ENCODE results near the gene HDAC7. TPM values are rescaled to one million over a fixed set of nuclear protein-coding genes. Genes with fewer than 3 reads are reported as not detected.
A peak's percentile ranks its signal among the peaks of the same experiment; 100 is the strongest.

The HDAC7 gene
- total and polyA plus RNA-seq, 5 experiments from 2014 or later: 10.2 to 165 (median 30.5) TPM

DNA sequence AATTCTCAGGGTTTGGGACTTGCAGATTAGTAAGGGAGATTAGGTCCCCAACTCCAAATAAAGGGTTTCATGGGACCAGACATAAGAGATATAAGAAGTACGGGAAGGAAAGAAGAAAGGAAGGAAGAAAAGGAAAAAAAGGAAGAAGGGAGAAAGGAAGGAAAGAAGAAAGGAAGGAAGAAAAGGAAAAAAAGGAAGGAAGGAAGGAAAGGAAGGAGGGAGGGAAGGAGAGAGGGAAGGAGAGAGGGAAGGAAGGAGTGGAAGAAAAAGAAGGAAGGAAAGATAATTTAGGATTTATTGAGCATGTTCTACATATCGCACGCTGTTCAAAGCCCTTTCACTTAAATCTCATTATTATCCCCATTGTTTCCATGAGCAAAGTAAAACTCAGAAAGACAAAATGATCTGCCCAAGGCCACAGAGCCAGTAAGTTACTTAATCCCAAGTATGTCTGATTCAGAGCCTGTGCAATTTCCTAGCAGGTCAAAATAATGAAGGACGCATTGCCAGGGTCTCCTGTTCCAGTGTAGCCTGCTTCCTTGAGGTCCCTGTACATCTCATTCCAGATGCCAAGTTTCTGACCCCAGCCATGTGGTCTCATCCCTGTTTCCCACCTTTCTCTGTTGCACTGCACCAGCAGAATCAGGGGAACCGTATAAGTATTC lies 3.9 kb upstream of the HDAC7 start:
- POLR2A ChIA-PET: interaction anchor here (1.6 to 7.3 kb wide), 6 partner anchors 9 to 57 kb away, joined by 5 to 132 read pairs (median 16); no protein-coding TSS in a partner anchor
- H3K4me3 Mint-ChIP-seq: peak overlapping the region; percentile 5 to 90 (median 80)
- no peak for ATAC-seq

DNA sequence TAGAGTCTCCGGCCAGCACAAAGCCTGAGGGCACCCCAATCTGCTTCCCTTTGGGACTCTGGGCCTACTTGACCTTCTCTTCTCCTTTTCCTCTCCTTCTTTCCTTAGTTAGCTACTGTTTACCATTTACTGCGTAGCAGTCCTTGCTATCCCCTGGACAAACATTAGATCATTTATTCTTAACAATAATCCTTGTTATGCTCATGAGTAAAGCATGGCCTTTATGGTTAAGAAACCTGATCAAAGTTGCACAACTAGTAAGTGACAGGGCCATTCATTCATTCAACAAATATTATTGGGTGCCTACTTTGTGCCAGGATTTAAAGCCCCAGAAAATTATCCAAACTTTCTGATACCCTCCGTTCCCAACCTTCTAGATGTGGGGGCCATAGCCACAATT lies 3.2 kb upstream of the HDAC7 start:
- Mint-ChIP-seq H3K4me1 (peaks cover 56 to 86% (median 81%) of the 10 kb centered on the region in 4 donors), H3K4me3 (peak overlapping the region in 8 of 10 donors; percentile 2 to 83 (median 48)), H3K27me3 (no peaks in the 10 kb centered on the region), H3K27ac (peak overlapping the region; percentile 86 to 99 (median 96)), H3K9me3 (no peaks in the 10 kb centered on the region), H3K36me3 (no peaks in the 10 kb centered on the region)
- POLR2A ChIA-PET: interaction anchor here (1.7 to 22.6 kb wide), 4 partner anchors 9 to 19 kb away, joined by 5 to 514 read pairs (median 99); no protein-coding TSS in a partner anchor
- ATAC-seq: no peak
- DNase-seq: no peak

More for the DNA sequence above, 3.9 kb upstream of the HDAC7 start:
- H3K36me3 Mint-ChIP-seq: no peaks in the 10 kb centered on the region
- DNase-seq: no peak
- H3K9me3 Mint-ChIP-seq: no peaks in the 10 kb centered on the region
- H3K27me3 Mint-ChIP-seq: no peaks in the 10 kb centered on the region
- peak overlapping the region; percentile 92 to 99 (median 96) for H3K27ac Mint-ChIP-seq
- H3K4me1 Mint-ChIP-seq: peaks cover 51 to 86% (median 82%) of the 10 kb centered on the region in 4 donors

DNA sequence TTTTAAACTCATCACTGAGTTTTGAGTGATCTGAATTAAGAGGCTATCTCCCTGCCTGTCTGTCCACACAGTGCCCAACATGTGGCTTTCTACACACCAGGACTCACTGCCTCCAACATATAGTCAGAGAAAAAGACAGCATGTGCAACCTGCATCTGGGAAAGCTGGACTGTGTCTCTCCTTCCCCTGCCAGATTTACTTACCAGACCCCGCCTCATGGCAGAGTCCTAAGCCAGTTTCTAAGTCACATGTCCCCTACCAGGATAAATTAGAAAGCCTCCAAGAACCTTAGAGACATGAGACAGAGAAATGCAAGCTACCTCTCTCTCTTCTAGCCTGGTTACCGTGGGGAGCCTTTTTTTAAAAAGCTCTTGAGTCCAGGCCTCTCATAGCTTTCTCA lies 2.7 kb upstream of the HDAC7 start:
- ATAC-seq: no peak
- H3K4me1 Mint-ChIP-seq: peaks cover 60 to 89% (median 84%) of the 10 kb centered on the region in 4 donors
- no peaks in the 10 kb centered on the region for H3K27me3 Mint-ChIP-seq
- H3K27ac Mint-ChIP-seq: peak overlapping the region; percentile 68 to 99 (median 96)
- no peaks in the 10 kb centered on the region for H3K9me3 Mint-ChIP-seq
- H3K4me3 Mint-ChIP-seq: peak overlapping the region in 9 of 10 donors; percentile 11 to 80 (median 20)
- DNase-seq: no peak
- POLR2A ChIA-PET: interaction anchor here (1.1 to 22.6 kb wide), 5 partner anchors 9 to 36 kb away, joined by 3 to 514 read pairs (median 66); no protein-coding TSS in a partner anchor
- H3K36me3 Mint-ChIP-seq: peaks cover 0 to 4% (median 0%) of the 10 kb centered on the region in 3 donors

DNA sequence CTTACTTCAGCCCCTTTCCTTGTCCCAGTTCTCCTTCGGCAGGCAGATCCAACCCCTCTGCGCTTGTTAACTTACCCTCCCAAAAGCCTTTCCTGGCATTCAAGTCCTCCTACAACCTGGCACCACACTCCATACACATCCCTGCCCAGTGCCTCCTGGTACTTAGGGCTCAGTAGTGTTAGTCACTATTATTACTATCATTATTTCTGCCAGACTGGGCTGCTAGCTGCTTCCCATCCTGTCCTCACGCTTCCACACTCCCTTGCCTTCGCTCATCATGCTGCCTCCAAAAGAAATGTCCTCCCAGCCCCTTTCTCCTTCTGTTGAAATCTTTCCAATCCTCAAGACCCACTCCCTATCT lies 1.6 kb upstream of the HDAC7 start:
- Mint-ChIP-seq H3K9me3 (no peaks in the 10 kb centered on the region), H3K27me3 (no peaks in the 10 kb centered on the region), H3K4me3 (peak overlapping the region; percentile 36 to 96 (median 90)), H3K27ac (peak overlapping the region; percentile 75 to 99 (median 96)), H3K4me1 (peaks cover 61 to 90% (median 82%) of the 10 kb centered on the region in 4 donors), H3K36me3 (peaks cover 0 to 6% (median 1%) of the 10 kb centered on the region in 3 donors)
- no peak for DNase-seq
- POLR2A ChIA-PET: interaction anchor here (6.4 to 22.6 kb wide), 3 partner anchors 10 to 17 kb away, joined by 66 to 514 read pairs (median 132); no protein-coding TSS in a partner anchor
- no peak for ATAC-seq

DNA sequence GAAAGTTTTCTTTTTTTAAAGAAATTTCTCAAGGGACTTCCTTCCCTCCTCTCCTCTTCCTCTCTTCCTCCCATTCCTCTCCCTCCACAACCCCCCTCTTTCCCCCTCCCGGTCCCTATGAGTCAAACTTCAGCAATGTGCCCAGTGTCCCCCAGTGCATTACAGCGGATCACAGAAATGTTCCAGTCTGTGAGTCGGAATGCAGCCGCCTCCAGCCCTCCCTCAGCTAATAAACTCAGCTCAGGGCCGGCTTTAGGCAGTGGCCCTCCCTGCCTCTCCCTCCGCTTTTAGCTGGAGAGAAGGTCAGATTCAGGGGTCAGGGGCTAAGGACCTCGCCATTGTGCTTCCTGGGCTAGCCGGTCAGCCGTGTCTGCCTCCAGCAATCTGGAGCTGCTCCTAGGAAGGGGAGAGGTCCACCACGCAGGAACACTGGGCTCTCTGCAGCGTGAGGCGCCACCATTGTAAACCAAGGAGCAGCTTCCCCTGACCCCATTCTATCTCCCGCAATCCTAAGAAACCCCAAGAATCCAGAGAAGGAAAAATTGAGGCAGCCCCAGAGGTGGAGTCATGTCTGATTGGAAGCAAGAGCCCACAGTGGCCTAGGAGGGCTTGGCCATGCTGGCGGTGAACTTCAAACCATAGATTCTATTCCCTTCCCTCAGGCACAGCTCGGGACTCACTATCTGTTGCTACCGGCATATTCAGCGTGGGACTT lies 1.1 kb upstream of the HDAC7 start:
- peak overlapping the region; percentile 80 to 96 (median 90) for H3K4me3 Mint-ChIP-seq
- peak overlapping the region; percentile 83 to 99 (median 96) for H3K27ac Mint-ChIP-seq
- H3K27me3 Mint-ChIP-seq: no peaks in the 10 kb centered on the region
- H3K9me3 Mint-ChIP-seq: no peaks in the 10 kb centered on the region
- ATAC-seq (no peak), DNase-seq (no peak)
- POLR2A ChIA-PET: interaction anchor here (0.7 to 22.6 kb wide), 8 partner anchors 10 to 115 kb away, joined by 3 to 514 read pairs (median 6); partner anchors contain the start of gene RPAP3
- peaks cover 0 to 6% (median 1%) of the 10 kb centered on the region in 3 donors for H3K36me3 Mint-ChIP-seq
- H3K4me1 Mint-ChIP-seq: peaks cover 60 to 90% (median 82%) of the 10 kb centered on the region in 4 donors

DNA sequence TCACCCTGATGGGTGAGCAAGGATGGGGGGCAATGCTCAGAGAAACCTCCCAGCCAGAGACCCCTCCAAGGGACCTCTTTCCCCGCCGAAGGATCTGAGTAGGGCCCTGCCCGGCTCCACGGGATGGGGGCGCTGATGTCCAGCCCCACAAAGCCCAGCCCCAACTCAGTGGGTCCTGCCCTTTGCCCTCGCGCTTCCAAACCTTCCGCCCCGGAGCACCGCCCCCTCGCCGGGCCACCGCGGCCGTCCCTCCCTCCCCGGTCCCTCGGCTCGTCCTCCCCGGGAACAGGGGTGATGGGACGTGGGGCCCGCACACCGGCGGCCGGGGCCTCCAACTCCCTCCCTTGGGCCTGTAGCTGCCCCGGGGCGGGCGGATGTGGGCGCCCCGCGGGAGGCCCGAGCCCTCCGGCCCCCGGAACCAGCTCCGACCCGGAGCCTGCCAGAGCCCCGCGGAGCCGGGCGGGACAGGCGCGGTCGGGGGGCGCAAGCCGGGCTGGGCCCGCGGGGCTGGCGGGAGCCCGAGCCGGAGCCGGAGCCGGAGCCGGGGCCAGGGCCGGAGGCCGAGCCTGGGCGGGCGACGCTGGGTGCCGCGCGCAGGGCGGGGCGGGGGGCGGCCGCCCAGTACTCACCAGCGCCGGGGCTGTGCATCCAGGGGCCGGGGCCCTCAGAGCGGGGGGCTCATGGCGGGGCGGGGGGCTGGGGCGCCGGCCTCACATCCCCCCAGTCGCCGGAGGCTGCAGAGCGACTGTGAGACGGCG lies 386 bp downstream of the HDAC7 start:
- peaks cover 0 to 6% (median 1%) of the 10 kb centered on the region in 3 donors for H3K36me3 Mint-ChIP-seq
- ATAC-seq: peak; percentile 3 to 21
- H3K4me3 Mint-ChIP-seq: peak overlapping the region; percentile 87 to 99 (median 95)
- peak in 3 of 10 donors; percentile 35 to 44 (median 37) for DNase-seq
- H3K4me1 Mint-ChIP-seq: peaks cover 60 to 90% (median 82%) of the 10 kb centered on the region in 4 donors
- POLR2A ChIA-PET: interaction anchor here (1.0 to 22.6 kb wide), 13 partner anchors 9 to 113 kb away, joined by 3 to 514 read pairs (median 5); partner anchors contain the start of gene RPAP3
- H3K27ac Mint-ChIP-seq: peak overlapping the region; percentile 91 to 99 (median 94)
- H3K27me3 Mint-ChIP-seq: no peaks in the 10 kb centered on the region
- H3K9me3 Mint-ChIP-seq: no peaks in the 10 kb centered on the region

DNA sequence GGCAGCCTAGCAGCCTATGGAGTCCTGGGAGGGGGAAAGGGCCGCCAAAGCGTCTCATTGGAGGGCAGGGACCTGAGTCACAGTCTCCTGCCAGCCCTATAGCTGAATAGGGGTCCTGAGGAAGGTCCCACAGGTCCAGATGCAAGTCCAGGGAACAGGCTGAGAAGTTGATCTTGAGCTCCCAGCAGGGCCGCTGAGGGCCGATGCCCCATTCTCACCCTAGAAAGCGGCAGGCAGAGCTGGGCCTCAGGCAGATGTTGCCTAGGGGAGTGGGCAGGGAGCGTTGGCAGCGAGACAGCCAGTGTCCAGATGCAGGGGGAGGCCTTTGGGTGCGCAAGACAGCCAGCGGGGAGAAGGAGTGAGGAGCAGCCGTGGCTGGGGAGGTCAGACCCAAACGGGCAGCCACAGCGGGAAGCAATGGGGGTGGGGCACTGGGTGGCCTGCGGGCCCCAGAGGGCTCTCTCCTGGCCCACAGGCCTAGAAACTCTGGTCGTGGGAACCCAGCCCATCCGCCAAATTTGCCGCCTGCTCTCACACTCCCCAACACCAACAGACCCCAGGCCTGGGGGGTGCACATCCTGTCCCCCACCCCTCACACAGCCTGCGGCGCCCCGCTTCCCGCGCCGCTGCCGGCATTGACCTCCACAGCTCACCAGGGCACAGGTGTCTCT lies 1.1 kb downstream of the HDAC7 start:
- ATAC-seq: peak; percentile 14 to 21
- Mint-ChIP-seq H3K4me3 (peak overlapping the region; percentile 87 to 99 (median 95)), H3K27me3 (no peaks in the 10 kb centered on the region), H3K9me3 (no peaks in the 10 kb centered on the region), H3K36me3 (peaks cover 0 to 6% (median 1%) of the 10 kb centered on the region in 3 donors), H3K27ac (peak overlapping the region; percentile 87 to 99 (median 94)), H3K4me1 (peaks cover 56 to 90% (median 82%) of the 10 kb centered on the region in 4 donors)
- POLR2A ChIA-PET: interaction anchor here (1.0 to 22.6 kb wide), 12 partner anchors 8 to 112 kb away, joined by 3 to 514 read pairs (median 6); partner anchors contain the start of gene RPAP3
- peak in 3 of 10 donors; percentile 53 to 73 (median 55) for DNase-seq

DNA sequence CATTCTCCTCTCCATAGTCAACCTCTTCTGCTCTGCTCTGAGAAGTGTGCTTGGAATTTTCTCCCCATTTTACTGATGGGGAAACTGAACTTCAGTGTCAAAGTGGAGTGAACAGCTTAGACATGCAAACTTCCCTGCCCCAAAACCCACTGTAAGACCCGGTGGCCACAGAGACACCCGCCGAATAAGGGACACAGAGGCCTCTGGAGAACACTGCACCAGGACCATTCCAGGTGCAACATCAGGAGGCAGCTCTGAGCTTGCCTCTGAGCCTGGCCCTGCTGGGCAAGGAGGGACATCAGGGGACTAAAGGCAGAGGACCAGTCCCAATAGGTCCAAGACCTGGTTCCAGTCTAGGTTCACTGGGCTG lies 1.7 kb downstream of the HDAC7 start:
- Mint-ChIP-seq H3K9me3 (no peaks in the 10 kb centered on the region), H3K27ac (peak overlapping the region; percentile 87 to 99 (median 94)), H3K36me3 (peaks cover 0 to 6% (median 1%) of the 10 kb centered on the region in 3 donors), H3K4me3 (peak overlapping the region; percentile 87 to 99 (median 95)), H3K27me3 (no peaks in the 10 kb centered on the region), H3K4me1 (peaks cover 56 to 90% (median 82%) of the 10 kb centered on the region in 4 donors)
- DNase-seq: no peak
- POLR2A ChIA-PET: interaction anchor here (1.0 to 22.6 kb wide), 12 partner anchors 7 to 61 kb away, joined by 3 to 514 read pairs (median 5); no protein-coding TSS in a partner anchor
- no peak for ATAC-seq

DNA sequence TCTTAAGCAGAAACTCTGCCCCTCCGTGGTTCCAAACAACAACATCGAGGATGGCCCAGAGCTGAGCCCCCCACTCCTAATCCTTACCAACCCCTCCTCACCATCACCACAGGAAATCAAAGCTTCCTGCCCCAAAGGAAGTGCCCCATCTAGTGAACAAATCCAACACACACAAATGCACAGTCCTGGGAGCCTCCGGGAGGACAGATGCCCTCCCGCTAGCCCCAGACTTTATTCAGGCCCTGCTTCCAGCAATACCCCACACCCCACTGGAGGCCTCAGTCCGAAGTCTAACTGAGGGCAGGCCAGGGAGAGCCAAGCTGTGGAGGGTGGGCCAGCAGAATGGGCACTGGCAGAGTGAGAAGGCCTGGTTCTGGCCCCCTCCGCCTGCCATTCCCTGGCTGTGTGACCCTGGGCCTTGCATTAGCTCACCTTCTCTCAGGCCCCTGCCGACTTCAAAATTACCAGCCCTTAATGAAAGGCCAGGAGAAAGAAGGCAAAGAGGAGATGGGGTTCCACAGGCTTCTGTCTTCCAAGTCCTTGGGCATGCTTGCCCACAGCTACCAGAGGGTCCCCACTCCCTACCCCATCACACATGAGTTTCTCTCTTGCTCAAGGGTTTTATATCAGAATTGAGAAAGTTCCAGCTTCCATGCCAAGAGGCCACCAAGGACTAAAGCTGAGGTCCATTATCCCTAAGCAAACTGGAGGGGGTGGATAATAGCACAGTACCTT lies 2.3 kb downstream of the HDAC7 start:
- peaks cover 0 to 6% (median 1%) of the 10 kb centered on the region in 3 donors for H3K36me3 Mint-ChIP-seq
- H3K27ac Mint-ChIP-seq: peak overlapping the region; percentile 87 to 99 (median 94)
- H3K9me3 Mint-ChIP-seq: no peaks in the 10 kb centered on the region
- H3K4me3 Mint-ChIP-seq: peak overlapping the region; percentile 87 to 99 (median 95)
- H3K27me3 Mint-ChIP-seq: no peaks in the 10 kb centered on the region
- H3K4me1 Mint-ChIP-seq: peaks cover 54 to 90% (median 81%) of the 10 kb centered on the region in 4 donors
- ATAC-seq (no peak), DNase-seq (no peak)
- POLR2A ChIA-PET: interaction anchor here (0.6 to 22.6 kb wide), 14 partner anchors 7 to 1111 kb away, joined by 3 to 514 read pairs (median 4); no protein-coding TSS in a partner anchor

DNA sequence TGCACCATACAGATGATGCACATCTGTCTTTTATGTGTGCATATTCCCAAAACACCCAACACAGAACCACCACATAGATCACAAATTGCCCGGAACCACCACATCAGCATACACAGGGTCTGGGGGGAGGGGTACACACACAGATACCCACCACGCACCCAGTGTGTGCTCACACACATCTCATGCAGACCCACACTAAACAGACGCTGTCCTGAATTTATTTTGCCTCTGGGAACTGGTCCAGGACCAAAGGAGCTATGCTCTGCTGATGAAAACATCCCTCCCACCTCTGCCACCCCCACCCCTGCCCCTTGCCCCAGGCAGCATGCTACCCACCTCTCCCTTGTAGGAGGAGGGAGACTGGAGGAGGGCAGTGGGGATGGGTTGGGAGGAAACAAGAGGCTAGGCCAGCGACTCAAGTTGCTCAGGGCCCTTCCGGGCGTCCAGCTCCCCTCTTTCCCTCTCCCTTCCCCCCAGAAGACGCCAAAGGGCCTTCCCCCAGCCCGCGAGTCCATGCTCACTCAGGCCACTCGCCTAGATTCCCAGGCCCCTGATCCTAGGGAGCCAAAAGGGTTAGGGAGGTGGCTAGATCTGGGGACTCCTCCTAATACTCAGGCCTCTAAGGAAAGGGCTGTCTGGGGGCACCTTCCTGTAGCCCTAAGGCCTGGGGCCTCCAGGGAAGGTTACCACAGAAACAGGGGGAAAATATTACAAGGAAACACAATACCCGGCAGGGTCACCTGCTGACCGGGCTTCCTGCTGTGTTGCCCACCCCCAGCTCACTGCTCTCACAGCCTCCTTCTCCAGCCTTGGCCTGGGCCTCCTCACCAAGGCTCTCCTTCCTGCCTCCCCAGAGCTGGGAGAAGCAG lies 3.1 kb downstream of the HDAC7 start:
- Mint-ChIP-seq H3K27ac (peak overlapping the region; percentile 93 to 99 (median 96)), H3K9me3 (no peaks in the 10 kb centered on the region), H3K36me3 (peaks cover 0 to 6% (median 1%) of the 10 kb centered on the region in 3 donors), H3K4me1 (peaks cover 50 to 90% (median 81%) of the 10 kb centered on the region in 4 donors), H3K27me3 (no peaks in the 10 kb centered on the region), H3K4me3 (peak overlapping the region; percentile 87 to 99 (median 95))
- ATAC-seq (no peak), DNase-seq (no peak)
- POLR2A ChIA-PET: interaction anchor here (0.6 to 22.6 kb wide), 12 partner anchors 6 to 1112 kb away, joined by 3 to 514 read pairs (median 4); no protein-coding TSS in a partner anchor
